HG03135 (cell line): ENCODE measurements around the gene RNASE8.
A peak's percentile ranks its signal among the peaks of the same experiment; 100 is the strongest.

Experiments
- ATAC-seq: cut with Tn5 transposase; IDR thresholded peaks from one replicate; pipeline ENCODE4 v1.9.1; 2021; ENCODE audit warnings: mild to moderate bottlenecking, moderate library complexity; ENCODE audit not compliant: unreplicated experiment

RNASE8 gene

DNA sequence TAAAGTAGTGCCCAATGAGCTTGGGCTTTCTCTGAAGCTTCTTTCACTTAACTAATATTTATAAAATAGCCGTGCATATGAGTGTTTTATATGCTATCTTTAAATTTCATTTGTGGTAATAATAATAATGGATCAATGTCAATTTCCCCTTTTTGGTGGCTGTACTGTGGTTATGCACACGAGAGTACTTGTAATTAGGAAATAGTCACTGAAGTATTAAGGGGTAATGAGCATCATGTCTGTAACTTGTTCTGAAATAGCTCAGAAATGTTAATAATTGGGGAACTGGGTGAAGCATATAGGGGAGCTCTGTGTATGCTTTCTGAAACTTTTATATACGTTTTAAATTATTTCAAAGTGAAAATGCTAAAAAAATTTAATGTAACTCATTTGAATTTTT lies 7.0 kb upstream of the RNASE8 start:
- no peak for ATAC-seq

DNA sequence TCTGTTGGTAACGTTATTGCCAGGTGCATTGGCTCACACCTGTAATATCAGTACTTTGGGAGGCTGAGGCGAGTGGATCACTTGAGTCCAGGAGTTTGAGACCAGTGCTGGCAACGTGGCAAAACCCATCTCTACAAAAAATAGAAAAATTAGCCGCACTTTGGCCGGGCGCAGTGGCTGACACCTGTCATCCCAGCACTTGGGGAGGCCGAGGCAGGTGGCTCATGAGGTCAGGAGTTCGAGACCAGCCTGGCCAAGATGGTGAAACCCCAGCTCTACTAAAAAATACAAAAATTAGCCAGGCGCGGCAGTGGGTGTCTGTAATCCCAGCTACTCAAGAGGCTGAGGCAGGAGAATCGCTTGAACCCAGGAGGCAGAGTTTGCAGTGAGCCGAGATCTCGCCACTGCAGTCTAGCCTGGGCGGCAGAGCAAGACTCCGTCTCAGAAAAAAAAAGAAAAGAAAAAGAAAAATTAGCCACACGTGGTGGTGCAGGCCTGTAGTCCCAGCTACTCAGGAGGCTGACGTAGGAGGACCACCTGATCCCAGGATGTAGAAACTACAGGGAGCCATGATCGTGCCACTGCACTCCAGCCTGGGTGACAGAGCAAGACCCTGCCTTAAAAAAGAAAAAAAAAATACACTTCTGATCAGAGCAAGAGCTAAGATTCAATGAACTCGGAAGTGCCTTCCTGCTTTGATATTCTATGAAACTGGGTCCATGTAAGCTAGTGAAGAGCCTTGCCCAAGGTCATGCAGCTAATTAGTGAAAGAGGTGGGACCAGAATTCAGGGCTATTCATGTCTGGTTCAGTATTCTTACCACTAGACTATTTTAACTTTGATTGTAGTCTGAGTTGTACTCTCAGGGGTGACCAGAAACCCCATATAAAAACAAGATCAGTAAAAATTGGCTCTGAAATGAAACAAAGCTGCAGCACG lies 4.2 kb upstream of the RNASE8 start:
- no peak for ATAC-seq

DNA sequence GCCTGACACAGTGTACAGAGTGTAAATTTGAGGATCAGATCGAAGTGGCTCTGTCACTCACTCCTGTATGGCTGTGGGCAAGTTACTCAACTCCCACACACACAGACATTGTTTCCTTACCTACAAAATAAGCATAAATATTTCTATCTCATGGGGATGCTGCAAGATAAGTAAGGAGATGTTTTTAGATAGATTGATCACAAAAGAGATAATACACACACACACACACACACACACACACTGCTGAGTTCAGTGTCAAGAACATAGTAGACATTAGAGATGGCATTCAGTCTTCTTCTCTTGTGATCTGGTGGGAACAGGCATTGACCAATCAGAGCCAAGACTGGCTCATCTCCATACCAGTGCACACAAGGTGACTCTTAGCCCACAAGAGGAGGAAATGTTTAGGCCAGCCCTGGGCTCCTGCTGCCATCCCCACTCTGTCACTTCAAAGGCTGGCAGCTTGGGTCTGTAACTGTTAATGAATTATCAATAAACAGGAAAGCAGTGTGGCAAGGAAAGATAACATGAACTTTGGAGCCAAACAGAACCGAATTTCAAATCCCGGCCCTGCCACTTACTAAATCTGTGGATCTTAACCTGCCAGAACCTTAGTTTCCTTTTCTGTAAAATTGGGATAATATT lies 3.4 kb upstream of the RNASE8 start:
- no peak for ATAC-seq

DNA sequence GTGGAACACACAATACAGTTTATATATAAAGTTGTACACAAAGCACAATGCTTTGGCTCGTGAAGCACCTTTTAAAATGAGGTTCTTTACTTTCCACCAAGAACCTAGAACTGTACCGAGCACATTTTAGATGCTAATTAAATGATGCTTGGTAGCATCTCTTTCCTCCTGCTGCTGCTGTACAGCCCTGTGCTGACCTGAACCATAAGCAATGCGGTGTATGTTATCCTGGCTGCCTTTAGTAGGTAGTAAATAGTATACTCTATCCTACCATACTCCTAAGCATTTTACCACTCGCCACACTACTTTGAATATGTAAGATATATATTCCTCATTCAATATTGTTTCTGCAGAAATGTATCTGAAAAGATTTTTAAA lies 2.9 kb upstream of the RNASE8 start:
- no peak for ATAC-seq

DNA sequence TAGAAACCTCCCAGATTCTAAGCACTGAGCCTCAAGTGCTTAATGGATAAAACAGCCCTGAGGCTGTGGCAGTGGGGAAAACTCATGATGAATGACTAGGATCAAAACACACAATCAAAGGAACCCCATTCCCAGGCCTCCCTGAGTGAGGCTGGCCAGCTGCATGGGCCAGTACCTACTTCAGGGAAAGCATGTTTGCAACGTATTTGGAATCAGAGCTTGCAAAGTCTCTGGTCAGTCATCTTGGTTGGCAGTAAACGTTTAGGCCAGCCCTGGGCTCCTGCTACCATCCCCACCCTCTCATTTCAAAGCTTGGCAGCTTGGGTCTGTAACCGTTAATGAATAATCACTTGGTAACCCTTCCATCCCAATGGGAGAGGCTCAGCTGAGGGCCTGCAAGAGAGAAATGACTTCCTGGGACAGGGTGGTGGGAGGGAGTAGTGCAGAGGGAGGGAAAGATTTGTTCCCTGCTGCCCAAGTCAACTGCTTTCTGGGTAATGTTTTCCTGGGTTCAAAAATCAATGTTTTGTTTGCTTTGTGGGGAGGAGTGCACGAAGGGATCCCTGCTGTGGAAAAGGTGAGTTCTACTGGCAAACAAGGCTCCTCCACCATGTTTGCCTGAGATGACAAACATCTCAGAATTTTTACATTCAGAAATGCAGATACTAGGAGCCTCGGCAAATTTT lies 2.0 kb upstream of the RNASE8 start:
- no peak for ATAC-seq

DNA sequence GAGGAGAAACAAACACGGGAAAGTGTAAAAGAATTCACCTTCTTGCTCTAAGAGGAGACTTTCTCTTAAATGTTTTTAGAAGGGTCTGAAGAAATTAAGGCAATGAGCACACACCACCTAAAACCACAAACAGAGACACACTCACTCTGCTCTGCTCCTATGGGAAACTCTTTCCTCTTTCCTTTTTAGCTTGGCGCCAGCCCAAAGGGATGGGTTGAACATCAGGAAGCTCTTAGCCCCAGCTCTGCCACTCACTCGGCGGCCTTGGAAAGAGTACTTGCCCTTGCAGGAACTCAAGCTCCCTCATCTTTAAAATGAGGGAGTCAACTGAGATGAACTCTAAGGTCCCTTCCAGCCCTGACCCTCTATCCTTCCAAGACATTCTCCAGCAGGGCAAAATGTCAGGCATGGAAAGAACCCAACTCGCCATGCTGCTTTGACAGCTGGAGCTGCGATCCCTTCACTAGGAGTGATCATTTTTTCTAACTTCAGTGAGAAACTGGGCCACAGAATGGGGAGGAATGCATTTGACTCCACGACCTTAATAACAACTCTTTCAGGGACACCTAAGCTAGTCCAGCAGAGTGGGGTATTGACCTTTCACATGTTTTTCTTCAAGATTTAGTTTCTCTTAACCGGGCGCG lies 980 bp upstream of the RNASE8 start:
- ATAC-seq, result no peak

DNA sequence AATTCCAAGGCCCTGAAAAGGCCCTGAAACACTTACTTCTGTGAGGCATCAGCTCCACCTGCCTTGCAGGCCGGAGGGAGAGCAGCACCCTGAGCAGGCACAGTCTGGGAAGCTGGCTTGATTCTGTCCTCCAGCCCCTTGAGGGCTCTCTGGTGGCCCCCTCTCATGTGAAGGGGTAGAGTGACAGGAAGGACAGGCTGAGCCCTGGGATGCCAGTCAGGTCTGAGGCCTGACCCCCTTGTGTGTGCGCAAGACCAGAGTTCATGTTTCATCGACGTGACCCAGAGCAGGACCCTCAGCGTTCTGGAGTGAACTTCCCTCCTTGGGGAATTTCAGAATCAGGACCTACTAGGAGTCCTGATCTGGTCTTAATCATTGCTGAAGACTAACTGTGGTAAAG lies 1.3 kb downstream of the RNASE8 start:
- no peak for ATAC-seq

DNA sequence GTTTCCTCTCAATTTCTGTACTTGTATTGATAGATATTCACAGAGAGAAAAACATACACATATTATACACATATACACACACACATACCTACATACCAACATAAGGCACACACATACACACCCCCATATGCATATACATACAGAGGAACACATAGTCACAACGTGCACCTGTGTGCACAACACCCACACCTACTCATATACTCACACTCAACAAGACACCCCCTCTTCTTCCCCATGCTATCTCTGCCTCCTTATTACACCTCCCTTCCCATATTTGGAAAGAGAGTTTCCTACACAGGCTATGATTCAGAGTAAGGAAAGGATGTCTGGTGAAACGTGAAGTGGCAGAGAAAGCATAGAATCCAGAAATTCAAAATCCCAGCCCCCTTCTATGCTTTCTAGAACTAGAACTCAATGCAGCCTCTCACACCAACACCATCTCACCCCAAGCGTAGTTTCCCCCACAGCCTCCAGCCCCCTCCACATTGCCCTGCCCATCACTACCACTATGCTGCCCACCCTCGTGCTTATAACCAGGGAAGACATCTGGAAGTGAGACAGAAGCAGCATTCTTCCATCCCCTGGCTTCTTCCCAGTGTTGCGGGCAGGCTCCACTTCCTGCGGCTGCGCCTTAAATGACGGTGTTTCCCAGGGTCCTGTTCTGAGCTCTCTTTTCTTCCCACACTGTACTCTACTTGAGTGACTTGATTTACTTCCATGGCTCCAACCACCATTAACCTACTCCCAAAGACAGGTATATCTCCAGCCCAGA lies 2.4 kb downstream of the RNASE8 start:
- no peak for ATAC-seq

DNA sequence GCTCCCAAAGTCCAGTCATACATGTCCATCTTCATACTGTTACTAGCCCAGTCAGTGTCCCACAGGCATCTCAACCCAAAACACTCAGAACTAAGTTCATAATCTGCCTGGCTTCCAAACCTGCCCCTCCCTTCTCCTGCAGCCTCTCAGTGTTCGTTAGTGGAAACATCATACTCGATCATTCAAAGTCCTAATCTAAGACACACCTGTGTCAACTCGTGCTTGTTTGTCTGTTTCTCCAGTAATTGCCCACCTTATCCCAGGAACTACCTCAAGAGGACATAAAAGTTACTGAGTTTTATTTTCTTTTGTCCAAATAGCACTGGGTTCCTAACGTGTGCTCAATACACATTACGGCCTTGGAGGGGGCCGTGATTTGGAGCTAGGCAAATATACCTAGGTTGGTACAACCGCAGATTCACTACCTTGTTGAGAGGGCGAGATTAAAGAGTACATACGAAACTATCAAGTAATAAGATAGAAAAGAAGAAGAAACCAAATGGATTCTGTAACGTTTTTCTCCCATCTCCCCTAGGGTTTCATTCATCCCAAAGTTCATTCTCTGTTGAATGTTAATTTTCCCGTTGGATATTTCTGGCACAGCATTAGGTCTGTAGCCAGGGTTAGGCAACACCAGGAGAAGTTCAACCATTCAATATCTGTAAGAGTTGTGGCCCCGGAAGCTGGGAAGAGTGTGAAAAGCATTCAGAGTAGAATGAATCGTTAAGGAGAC lies 3.2 kb downstream of the RNASE8 start:
- no peak for ATAC-seq

DNA sequence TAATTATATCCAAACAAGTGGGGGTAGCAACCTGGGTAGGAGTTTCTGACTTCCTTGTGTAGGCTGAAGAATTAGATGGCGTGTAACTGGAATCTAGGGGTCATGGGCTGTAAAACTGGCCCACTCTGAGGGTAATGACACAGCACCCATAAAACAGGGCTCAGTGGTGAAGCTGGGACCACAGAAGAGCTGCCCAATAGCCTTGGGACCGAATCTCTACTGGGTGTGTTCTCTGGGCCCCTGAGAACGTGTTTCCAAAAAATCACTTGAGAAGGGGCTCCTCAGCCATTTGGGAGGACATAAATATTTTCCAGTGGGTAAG lies 3.7 kb downstream of the RNASE8 start:
- no peak for ATAC-seq

DNA sequence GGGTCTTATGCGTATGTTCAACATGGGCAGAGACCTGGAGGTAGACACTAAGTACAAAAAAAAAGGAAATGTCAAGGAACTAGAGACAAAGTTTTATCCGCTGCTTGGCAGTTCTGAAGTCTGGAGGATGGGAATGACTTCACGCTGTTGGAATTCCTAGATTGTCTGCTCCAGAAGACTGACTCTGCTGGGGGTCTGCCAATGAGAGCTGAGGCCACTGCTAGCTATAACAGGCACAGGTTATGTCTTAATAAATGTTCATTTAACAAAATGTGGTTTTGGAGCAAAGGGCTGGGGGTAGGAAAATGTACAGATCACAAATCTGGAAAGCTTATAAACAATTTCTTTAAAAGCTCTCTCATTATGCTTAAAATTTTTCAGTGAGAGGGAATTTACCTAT lies 5.9 kb downstream of the RNASE8 start:
- ATAC-seq, result no peak

DNA sequence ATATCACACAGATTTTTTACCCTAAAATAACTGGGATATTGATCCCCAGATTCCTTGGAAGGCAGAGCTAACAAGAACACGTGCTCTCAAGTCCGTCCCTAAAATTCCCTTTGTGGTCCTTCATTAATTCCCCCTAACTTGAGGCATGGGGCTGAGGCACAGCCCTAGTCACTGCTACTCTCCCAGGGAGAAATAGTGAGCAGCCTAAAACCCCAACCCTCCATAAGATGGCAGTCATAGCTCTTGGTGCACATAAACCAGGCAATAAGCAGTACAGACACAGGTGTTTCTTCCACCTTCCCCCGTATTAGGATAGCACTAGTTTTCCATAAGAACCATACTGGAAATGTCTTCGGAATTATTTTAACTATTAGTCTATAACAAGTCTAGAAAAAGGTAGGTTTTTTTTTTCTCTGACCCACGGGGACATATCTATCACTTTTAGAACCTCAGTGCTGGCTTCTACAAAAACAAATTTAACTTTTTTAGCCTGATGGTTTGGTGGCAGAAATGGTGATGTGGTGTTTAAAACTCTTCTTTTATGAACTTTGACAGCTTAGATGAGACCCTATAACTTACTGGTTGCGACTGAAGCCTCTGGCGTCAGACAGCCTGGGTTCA lies 9.4 kb downstream of the RNASE8 start:
- ATAC-seq, result no peak

DNA sequence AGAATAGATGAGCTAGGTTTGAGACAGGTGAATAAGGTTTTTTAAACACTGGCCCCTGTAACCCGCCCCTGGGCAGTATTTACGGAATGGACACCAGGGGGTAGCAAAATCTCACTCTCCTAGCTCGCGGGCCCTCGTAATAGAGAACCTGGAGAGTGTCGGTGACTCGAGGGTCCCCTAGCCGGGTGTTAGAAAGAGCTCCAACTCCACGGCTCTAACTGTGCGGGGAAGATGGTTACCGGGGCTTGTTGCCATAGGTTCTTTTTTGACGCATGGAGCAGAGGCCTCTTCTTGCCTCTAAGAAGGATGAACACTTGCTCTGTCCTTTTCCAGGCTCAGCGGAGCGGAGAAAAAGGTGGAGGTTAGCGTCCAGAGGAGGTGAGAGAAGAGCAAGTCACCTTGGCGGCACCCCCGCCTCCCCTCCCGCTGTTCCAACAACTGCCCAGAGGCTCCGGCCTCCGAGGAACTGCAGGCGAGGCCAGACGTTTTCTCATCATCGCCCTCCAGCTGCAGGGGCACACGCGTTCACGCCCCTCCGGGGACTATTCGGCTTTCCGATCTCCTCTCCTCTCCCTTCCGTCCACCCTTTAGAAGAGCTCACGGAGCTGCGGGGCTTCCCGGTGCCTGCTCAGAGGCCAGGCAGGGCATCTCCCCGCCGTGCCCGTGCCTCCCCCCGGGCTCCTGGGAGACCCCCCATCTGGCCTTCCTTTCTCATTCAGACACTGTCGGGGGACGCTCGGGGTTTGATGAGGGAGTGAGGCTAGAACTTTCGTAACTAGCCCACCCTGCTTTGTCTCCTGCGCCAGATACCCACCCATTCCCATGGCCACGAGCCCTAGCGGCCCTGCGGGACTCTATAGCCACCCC lies 11.1 kb downstream of the RNASE8 start:
- no peak for ATAC-seq

DNA sequence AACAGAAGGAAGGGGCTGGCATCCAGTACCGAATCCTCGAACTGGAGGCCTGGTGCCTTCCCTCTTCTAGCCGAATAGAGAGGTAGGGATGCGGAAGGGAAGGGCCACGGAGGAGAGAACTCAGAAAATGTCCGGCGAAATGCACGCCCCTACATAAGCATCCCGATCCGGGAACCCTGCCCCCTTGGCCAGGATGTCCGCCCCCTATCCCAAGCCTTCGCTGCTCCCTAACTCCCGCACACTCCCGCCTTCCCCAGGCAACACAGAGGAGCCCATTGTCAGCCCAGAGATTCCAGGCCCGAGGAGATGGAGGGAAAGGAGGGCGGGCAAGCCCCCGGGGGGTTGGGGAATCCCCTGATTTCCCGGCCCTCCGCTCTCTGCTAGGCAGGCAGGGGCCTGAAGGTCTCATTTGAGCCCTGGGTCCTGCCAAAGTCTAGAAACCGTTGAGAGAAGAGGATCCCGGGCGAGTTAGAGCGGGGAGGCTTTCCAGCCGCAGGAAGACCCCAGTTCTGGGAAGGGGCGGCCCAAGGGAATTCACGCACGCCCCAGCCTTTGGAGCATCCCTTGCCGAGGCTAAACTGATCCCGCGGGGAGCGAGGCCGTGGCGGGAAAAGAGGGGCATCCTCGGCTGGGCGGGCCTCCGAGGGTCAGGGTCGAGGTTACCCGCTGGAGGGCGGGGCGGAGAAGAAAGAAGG lies 11.9 kb downstream of the RNASE8 start:
- ATAC-seq, result no peak

DNA sequence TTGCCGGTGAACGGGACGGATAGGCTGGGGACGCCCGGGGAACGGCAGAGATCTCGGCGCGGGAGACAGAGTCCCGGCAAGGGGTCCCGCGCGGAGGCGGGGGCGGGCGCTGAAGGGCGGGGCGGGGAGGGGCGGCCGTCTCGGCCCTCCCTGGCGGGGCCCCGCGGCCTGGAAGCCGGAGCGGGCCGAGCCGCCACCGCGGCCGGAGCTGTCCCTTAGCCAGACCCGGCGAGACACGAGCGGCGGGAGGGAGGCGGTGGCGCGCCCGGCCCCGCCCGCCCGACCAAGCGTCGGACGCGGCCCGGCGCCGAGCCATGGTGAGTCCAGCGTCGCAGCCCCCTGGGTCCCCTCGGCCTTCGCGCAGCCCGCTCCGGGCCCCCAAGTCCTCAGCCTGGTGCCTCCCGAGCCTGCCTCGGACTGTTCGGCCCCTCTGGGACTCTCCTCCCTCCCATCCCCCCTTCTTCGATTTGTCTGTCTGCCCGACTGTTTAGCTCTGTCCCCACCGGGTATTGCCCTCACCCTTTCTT lies 12.5 kb downstream of the RNASE8 start, which contains the start of gene ARHGEF40:
Gene ARHGEF40 (plus strand): TSS at position 222 of the 527 bp plus-strand sequence. CDS start 93 bp downstream, at position 315.
- no peak for ATAC-seq

DNA sequence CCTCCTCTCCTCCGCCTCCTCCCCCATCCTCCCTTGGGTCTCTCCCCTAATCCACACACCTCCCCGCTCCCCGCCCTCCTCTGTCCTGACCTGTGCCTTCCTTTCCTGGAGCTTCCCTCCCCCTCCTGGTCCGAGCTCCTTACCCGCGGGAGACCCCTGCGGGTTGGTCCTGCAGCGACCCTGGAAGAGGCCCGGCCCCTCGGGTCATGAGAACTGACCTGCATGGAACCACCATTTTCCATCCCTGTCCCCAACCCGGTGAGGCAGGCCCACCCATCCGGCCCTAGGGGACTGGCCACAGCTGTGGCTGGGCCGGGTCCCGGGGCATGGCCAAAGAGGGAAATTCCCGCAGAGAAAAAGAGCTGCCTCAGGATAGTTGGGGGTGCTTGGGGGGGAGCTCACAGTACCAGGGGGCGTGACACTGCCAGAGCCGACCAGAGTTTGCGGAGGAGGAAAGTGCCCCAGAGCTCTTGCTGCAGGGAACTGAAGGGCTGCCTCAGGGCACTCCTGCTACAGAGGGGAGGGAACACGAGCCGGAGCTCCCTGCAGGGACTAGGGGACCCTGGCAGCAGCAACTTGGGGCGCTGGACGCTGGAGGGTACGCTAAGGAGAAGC lies 13.1 kb downstream of the RNASE8 start:
- ATAC-seq, result peak; percentile 27
